NT2/D1 (cell line): ENCODE data around the gene SGCE.

Experiments used
- SUZ12 ChIP-seq: IDR thresholded peaks from 2 replicates; pipeline ENCODE4 v1.6.1; 2011; ENCODE audit not compliant: insufficient read length, insufficient read depth; ENCODE audit errors: extremely low read depth
- YY1 ChIP-seq: IDR thresholded peaks from 2 replicates; pipeline ENCODE4 v1.6.1; 2011; ENCODE audit not compliant: insufficient read length, insufficient read depth
- ZNF274 ChIP-seq: IDR thresholded peaks from 2 replicates; pipeline ENCODE4 v1.6.1; 2011; ENCODE audit warnings: mild to moderate bottlenecking, low read depth, low read length

DNA sequence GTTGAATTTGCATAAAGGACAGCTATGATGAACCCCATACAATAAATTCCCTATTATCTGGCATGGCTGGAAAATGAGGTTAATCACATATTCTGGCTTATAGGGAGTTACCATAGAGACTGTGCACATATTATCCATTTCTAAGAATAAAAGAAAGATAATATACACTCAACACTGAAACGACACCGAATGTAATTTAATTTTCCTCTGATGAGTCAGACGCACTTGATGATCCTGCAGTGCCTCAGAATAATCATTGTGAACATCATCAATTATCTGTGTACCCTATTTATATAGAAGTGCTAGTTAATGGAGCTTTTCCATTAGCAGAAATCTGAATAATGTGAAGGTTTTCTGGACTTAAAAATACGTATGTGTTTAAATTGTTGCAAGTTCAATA, 60.2 kb downstream of the SGCE start:
- no peak for TF ChIP-seq YY1
- no peak for TF ChIP-seq ZNF274
- no peak for TF ChIP-seq SUZ12
